Thyroid gland (tissue), 4 donors: ENCODE measurements around the gene MRAP. TPM values are rescaled to one million over a fixed set of nuclear protein-coding genes. Genes with fewer than 3 reads are reported as not detected.

ENCODE experiments used
- DNase-seq, 2 donors: peaks; one replicate each; pipeline ENCODE4 v3.0.0-alpha.2; 2019
- H3K27ac ChIP-seq, 3 donors: fragments of 200-600 bp; sonication (generic); 1 replicate in 2 of 3; 2 replicates in 1 of 3; pipeline ENCODE4 v1.5.1; 2016 to 2019; ENCODE audit warnings: mild to moderate bottlenecking in 1 of 3, moderate library complexity in 1 of 3
- H3K27me3 ChIP-seq: fragments of 200-600 bp; sonication (generic); one replicate; pipeline ENCODE4 v1.5.1; 2019
- H3K36me3 ChIP-seq, 2 donors: fragments of 200-600 bp; sonication (generic); one replicate each; pipeline ENCODE4 v1.5.1; 2016 to 2019
- H3K4me1 ChIP-seq, 2 donors: fragments of 200-600 bp; sonication (generic); one replicate each; pipeline ENCODE4 v1.5.1; 2017 to 2019
- H3K4me3 ChIP-seq, 3 donors: fragments of 200-600 bp; sonication (generic); replicated peaks in 1 of 3; 1 replicate in 2 of 3; 2 replicates in 1 of 3; pipeline ENCODE4 v1.5.1; 2016; ENCODE audit warnings: mild to moderate bottlenecking in 1 of 3
- H3K9me3 ChIP-seq: fragments of 200-600 bp; sonication (generic); one replicate; pipeline ENCODE4 v1.5.1; 2017
- CTCF ChIP-seq, 6 experiments: fragments of 200-600 bp in 3 of 6; fragments of 450-650 bp in 3 of 6; sonication (generic) in 3 of 6; IDR thresholded peaks; one replicate each; pipeline ENCODE4 v1.5.1; 2016 to 2019; ENCODE audit warnings: antibody characterized with exemption in 6 of 6, mild to moderate bottlenecking in 2 of 6, inconsistent platforms in 1 of 6, moderate library complexity in 1 of 6
- POLR2A ChIP-seq, 2 donors: fragments of 450-650 bp; IDR thresholded peaks; one replicate each; pipeline ENCODE4 v1.6.1; 2017; ENCODE audit warnings: antibody characterized with exemption in 2 of 2, mild to moderate bottlenecking in 2 of 2, moderate library complexity in 1 of 2
- WGBS, 2 donors: methylation state at CpG; one replicate each; pipeline ENCODE4 v1.1.5; 2017; 5-methylcytosine and 5-hydroxymethylcytosine counted together
- intact Hi-C: fragments of 100-400 bp; cut with DNase I; formaldehyde crosslinking; loops from one replicate; pipeline ENCODE4 v1.15.1; 2023
- total RNA-seq, 4 donors: library from RNA; depleted of rRNA; stranded (reverse); fragments of >200 nt; gene quantifications; one replicate each; pipeline ENCODE4 v1.2.3, GENCODE V29; 2016

MRAP gene
- total RNA-seq, 4 donors from 2014 or later: not detected

GRCh38 chr21:32337206-32337605 lies 38.6 kb downstream of the MRAP start:
- Histone ChIP-seq H3K9me3 (no peaks in the 10 kb centered on the region), H3K27me3 (no peaks in the 10 kb centered on the region), H3K36me3 (peaks cover 42 to 50% of the 10 kb centered on the region in 2 donors), H3K4me3 (no peak overlapping the region), H3K27ac (no peak overlapping the region), H3K4me1 (no peaks in the 10 kb centered on the region)
- intact Hi-C loops: no loop called here
- 93 to 94% methylated on average over 8 of the region's 8 CpGs for WGBS, 2 donors
- DNase-seq: no peak
- TF ChIP-seq CTCF (IDR thresholded peaks at IDR 0.05) (no peak), POLR2A (IDR thresholded peaks at IDR 0.05) (no peak)

- intact Hi-C loops: no loop called here
- peaks cover 41 to 44% of the 10 kb centered on the region in 2 donors for H3K36me3 ChIP-seq
These were observed 39.7 kb downstream of the MRAP start for GRCh38 chr21:32338209-32338921.

GRCh38 chr21:32340863-32341848 lies 42.5 kb downstream of the MRAP start:
- Histone ChIP-seq H3K9me3 (no peaks in the 10 kb centered on the region), H3K27ac (no peak overlapping the region), H3K36me3 (peaks cover 47 to 56% of the 10 kb centered on the region in 2 donors), H3K4me3 (no peak overlapping the region), H3K4me1 (no peaks in the 10 kb centered on the region), H3K27me3 (no peaks in the 10 kb centered on the region)
- TF ChIP-seq CTCF (IDR thresholded peaks at IDR 0.05) (no peak), POLR2A (IDR thresholded peaks at IDR 0.05) (no peak)
- DNase-seq: no peak
- WGBS, 2 donors: 86 to 89% methylated on average over 12 of the region's 12 CpGs
- intact Hi-C loops: no loop called here

More at GRCh38 chr21:32338209-32338921, 39.7 kb downstream of the MRAP start:
- Histone ChIP-seq H3K27me3 (no peaks in the 10 kb centered on the region), H3K9me3 (no peaks in the 10 kb centered on the region), H3K4me3 (no peak overlapping the region), H3K4me1 (no peaks in the 10 kb centered on the region), H3K27ac (no peak overlapping the region)
- no peak for TF ChIP-seq POLR2A (IDR thresholded peaks at IDR 0.05)
- no peak for TF ChIP-seq CTCF (IDR thresholded peaks at IDR 0.05)
- DNase-seq: no peak
- WGBS, 2 donors: 97 to 98% methylated on average over 23 of the region's 23 CpGs

GRCh38 chr21:32346951-32347350 lies 48.3 kb downstream of the MRAP start:
- 94 to 95% methylated on average over 3 to 10 of the region's 14 CpGs for WGBS, 2 donors
- intact Hi-C loops: no loop called here

More at GRCh38 chr21:32346951-32347350, 48.3 kb downstream of the MRAP start:
- peaks cover 0 to 3% of the 10 kb centered on the region in 2 donors for H3K4me1 ChIP-seq
- H3K4me3 ChIP-seq: no peak overlapping the region
- H3K27ac ChIP-seq: no peak overlapping the region
- TF ChIP-seq POLR2A (IDR thresholded peaks at IDR 0.05): no peak
- no peak for TF ChIP-seq CTCF (IDR thresholded peaks at IDR 0.05)
- H3K36me3 ChIP-seq: peaks cover 58 to 75% of the 10 kb centered on the region in 2 donors
- no peaks in the 10 kb centered on the region for H3K27me3 ChIP-seq
- no peak for DNase-seq
- H3K9me3 ChIP-seq: no peaks in the 10 kb centered on the region
